Caco-2 (cell line): ENCODE measurements around the gene JPH3. TPM values are rescaled to one million over a fixed set of nuclear protein-coding genes. Genes with fewer than 3 reads are reported as not detected.

ENCODE experiments used
- BruUV-seq: library from RNA; stranded (reverse); fragments of 400-500 nt; replicated peaks from 2 replicates; lab custom pipeline; 2021; lab: Mats Ljungman, UMichigan
- CTCF ChIA-PET: fragments of 300-600 bp; sonication (Branson Sonifier 250); formaldehyde crosslinking; loops from one replicate; lab custom pipeline; 2022; ENCODE audit warnings: antibody characterized with exemption; lab: Charles Lee
- POLR2A ChIA-PET: fragments of 300-600 bp; sonication (Branson Sonifier 250); formaldehyde crosslinking; loops from one replicate; lab custom pipeline; 2022; ENCODE audit warnings: antibody characterized with exemption; lab: Charles Lee
- DNase-seq, 2 experiments: peaks; one replicate each; pipeline versions ENCODE4 v3.0.0 to v3.0.0-alpha.2; 2020 to 2022
- H3K27me3 ChIP-seq: replicated peaks from 2 replicates; pipeline ENCODE4 v1.6.0; 2011; ENCODE audit warnings: low read length; ENCODE audit not compliant: control insufficient read depth, insufficient read depth
- H3K36me3 ChIP-seq: 2 replicates; pipeline ENCODE4 v1.5.1; 2011; ENCODE audit warnings: low read length; ENCODE audit not compliant: control insufficient read depth, insufficient read depth
- H3K4me1 ChIP-seq: fragments of 250-450 bp; sonication (Bioruptor Pico); 2 replicates; pipeline ENCODE4 v1.5.1; 2020; ENCODE audit warnings: mild to moderate bottlenecking
- H3K4me3 ChIP-seq: 2 replicates; pipeline ENCODE4 v1.5.1; 2011; ENCODE audit warnings: low read depth, mild to moderate bottlenecking, control low read depth, low read length
- H3K9me3 ChIP-seq: fragments of 250-450 bp; sonication (Bioruptor Pico); 2 replicates; pipeline ENCODE4 v1.5.1; 2020; ENCODE audit warnings: mild to moderate bottlenecking, moderate library complexity
- H3K27ac Mint-ChIP-seq: one replicate; pipeline ENCODE4 v1.8.0; 2022; ENCODE audit warnings: mixed read lengths; ENCODE audit not compliant: unreplicated experiment
- H3K27me3 Mint-ChIP-seq: one replicate; pipeline ENCODE4 v1.8.0; 2022; ENCODE audit warnings: mixed read lengths; ENCODE audit not compliant: insufficient read depth, unreplicated experiment
- H3K36me3 Mint-ChIP-seq: one replicate; pipeline ENCODE4 v1.8.0; 2022; ENCODE audit warnings: mild to moderate bottlenecking, mixed read lengths; ENCODE audit not compliant: insufficient read depth, unreplicated experiment
- H3K4me1 Mint-ChIP-seq: one replicate; pipeline ENCODE4 v1.8.0; 2022; ENCODE audit warnings: low read depth, mixed read lengths; ENCODE audit not compliant: unreplicated experiment
- H3K4me3 Mint-ChIP-seq: one replicate; pipeline ENCODE4 v1.8.0; 2022; ENCODE audit warnings: mild to moderate bottlenecking, moderate library complexity, mixed read lengths; ENCODE audit not compliant: unreplicated experiment
- H3K9me3 Mint-ChIP-seq: one replicate; pipeline ENCODE4 v1.8.0; 2022; ENCODE audit warnings: mixed read lengths; ENCODE audit not compliant: unreplicated experiment
- intact Hi-C: fragments of 100-400 bp; cut with micrococcal nuclease; formaldehyde crosslinking; loops from one replicate; pipeline ENCODE4 v1.10.0; 2022; ENCODE audit not compliant: unreplicated experiment
- total RNA-seq: library from RNA; stranded (reverse); gene quantifications from 2 replicates; pipeline ENCODE4 v1.2.3, GENCODE V29; 2022
- TF ChIP-seq, protein P1 (sequence below), 2 experiments: fragments of 200-600 bp in 1 of 2; IDR thresholded peaks; 1 replicate in 1 of 2; 2 replicates in 1 of 2; pipeline versions ENCODE4 v1.5.1 to v1.8.0; 2011 to 2022; ENCODE audit warnings: antibody characterized with exemption in 1 of 2, control low read depth in 1 of 2, inconsistent platforms in 1 of 2, low read depth in 1 of 2, low read length in 1 of 2, mild to moderate bottlenecking in 1 of 2, moderate library complexity in 1 of 2; ENCODE audit not compliant: insufficient read depth in 1 of 2, severe bottlenecking in 1 of 2, unreplicated experiment in 1 of 2

The JPH3 gene
- total RNA-seq, 1 experiment from 2014 or later = 4.8 TPM

DNA sequence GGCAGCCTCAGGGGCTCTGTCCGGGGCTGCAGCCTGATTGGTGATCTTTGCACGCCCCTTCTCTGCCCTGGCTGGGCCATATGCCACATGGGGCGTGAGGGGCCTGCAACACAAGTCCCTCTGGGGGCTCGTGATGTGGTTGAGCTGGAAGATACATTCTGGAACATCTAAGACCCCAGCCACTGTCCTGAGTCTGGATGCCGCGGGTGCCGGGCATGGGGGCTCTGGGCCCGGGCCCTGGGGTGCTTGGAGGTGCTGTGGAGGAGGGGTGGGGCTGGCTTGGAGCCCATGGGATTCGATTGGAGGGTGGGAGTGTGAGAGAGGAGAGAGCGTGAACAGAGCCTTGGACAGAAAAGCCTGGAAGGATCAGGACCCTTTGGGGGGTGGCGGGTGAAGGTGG, 39.4 kb downstream of the JPH3 start:
- H3K36me3 ChIP-seq = no peaks in the 10 kb centered on the region
- TF ChIP-seq, protein P1, sequence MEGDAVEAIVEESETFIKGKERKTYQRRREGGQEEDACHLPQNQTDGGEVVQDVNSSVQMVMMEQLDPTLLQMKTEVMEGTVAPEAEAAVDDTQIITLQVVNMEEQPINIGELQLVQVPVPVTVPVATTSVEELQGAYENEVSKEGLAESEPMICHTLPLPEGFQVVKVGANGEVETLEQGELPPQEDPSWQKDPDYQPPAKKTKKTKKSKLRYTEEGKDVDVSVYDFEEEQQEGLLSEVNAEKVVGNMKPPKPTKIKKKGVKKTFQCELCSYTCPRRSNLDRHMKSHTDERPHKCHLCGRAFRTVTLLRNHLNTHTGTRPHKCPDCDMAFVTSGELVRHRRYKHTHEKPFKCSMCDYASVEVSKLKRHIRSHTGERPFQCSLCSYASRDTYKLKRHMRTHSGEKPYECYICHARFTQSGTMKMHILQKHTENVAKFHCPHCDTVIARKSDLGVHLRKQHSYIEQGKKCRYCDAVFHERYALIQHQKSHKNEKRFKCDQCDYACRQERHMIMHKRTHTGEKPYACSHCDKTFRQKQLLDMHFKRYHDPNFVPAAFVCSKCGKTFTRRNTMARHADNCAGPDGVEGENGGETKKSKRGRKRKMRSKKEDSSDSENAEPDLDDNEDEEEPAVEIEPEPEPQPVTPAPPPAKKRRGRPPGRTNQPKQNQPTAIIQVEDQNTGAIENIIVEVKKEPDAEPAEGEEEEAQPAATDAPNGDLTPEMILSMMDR (IDR thresholded peaks at IDR 0.05; ENCODE audit: insufficient read depth in 1 of 2, low read depth in 1 of 2, low read length in 1 of 2, severe bottlenecking in 1 of 2, unreplicated experiment in 1 of 2) = no peak
- ChIA-PET POLR2A (interaction anchor here (0.7 kb wide), 1 partner anchor 15 kb away, joined by 4 read pairs; no protein-coding TSS in a partner anchor), CTCF (interaction anchor here (1.5 kb wide), 1 partner anchor 71 kb away, joined by 3 read pairs; no protein-coding TSS in a partner anchor)
- no peaks in the 10 kb centered on the region for H3K27me3 ChIP-seq
- H3K27ac Mint-ChIP-seq = no peak overlapping the region
- no peak overlapping the region for H3K4me3 ChIP-seq
- DNase-seq = no peak
- H3K4me1 Mint-ChIP-seq = no peaks in the 10 kb centered on the region
- H3K4me1 ChIP-seq = no peaks in the 10 kb centered on the region
- H3K36me3 Mint-ChIP-seq = no peaks in the 10 kb centered on the region
- intact Hi-C loops = no loop called here
- peaks cover 5% of the 10 kb centered on the region; the same call in 1 of the 2 replicates for H3K9me3 ChIP-seq
- BruUV-seq = no TSS peak
- H3K9me3 Mint-ChIP-seq = no peaks in the 10 kb centered on the region
- no peak overlapping the region for H3K4me3 Mint-ChIP-seq
- H3K27me3 Mint-ChIP-seq = peaks cover 21% of the 10 kb centered on the region

DNA sequence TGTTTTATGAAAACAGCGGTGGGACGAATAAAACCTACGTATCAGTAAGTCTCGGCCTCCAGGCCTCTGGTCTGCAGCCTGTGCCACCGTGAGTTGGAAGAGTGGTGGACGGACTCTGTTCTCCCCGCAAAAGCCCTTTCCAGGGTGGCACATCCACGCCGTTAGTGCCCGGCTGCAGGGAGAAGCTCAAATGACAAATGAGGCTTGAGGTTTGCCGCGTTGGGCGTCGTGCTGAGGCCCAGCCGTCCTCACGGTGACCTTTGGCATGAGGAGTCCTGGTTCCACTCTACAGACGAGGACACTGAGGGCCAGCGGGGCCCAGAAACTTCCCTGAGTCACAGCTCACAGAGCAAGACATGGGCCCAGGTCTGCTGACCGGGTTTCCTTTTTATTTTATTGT, 40.2 kb downstream of the JPH3 start:
- BruUV-seq = no TSS peak

DNA sequence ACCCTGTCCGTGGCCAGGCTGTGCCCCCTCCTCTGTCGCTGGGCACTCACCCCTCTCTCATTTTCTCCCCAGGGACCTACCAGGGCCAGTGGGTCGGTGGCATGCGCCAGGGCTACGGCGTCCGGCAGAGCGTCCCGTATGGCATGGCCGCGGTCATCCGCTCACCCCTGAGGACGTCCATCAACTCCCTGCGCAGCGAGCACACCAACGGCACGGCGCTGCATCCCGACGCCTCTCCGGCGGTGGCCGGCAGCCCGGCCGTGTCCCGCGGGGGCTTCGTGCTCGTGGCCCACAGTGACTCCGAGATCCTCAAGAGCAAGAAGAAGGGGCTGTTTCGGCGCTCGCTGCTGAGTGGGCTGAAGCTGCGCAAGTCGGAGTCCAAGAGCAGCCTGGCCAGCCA, 41.9 kb downstream of the JPH3 start:
- no TSS peak for BruUV-seq
- ChIA-PET POLR2A (no interaction called here), CTCF (no interaction called here)
- no peaks in the 10 kb centered on the region for H3K9me3 Mint-ChIP-seq
- TF ChIP-seq, protein P1 (IDR thresholded peaks at IDR 0.05; ENCODE audit: insufficient read depth in 1 of 2, low read depth in 1 of 2, low read length in 1 of 2, severe bottlenecking in 1 of 2, unreplicated experiment in 1 of 2) = no peak
- peaks cover 22% of the 10 kb centered on the region for H3K27me3 Mint-ChIP-seq
- intact Hi-C loops = no loop called here
- no peak overlapping the region for H3K4me3 Mint-ChIP-seq
- no peaks in the 10 kb centered on the region for H3K36me3 Mint-ChIP-seq
- Histone ChIP-seq H3K4me1 (no peaks in the 10 kb centered on the region), H3K27me3 (no peaks in the 10 kb centered on the region), H3K4me3 (no peak overlapping the region), H3K9me3 (peaks cover 5% of the 10 kb centered on the region; the same call in 1 of the 2 replicates), H3K36me3 (no peaks in the 10 kb centered on the region)
- no peak for DNase-seq
- no peak overlapping the region for H3K27ac Mint-ChIP-seq
- peaks cover 6% of the 10 kb centered on the region for H3K4me1 Mint-ChIP-seq

More for the DNA sequence above, 40.2 kb downstream of the JPH3 start:
- Histone ChIP-seq H3K9me3 (peaks cover 5% of the 10 kb centered on the region; the same call in 1 of the 2 replicates), H3K36me3 (no peaks in the 10 kb centered on the region), H3K27me3 (no peaks in the 10 kb centered on the region), H3K4me1 (no peaks in the 10 kb centered on the region), H3K4me3 (no peak overlapping the region)
- ChIA-PET CTCF (interaction anchor here (1.5 kb wide), 1 partner anchor 71 kb away, joined by 3 read pairs; no protein-coding TSS in a partner anchor), POLR2A (interaction anchor here (0.7 kb wide), 1 partner anchor 16 kb away, joined by 4 read pairs; no protein-coding TSS in a partner anchor)
- no peak for DNase-seq
- Mint-ChIP-seq H3K4me1 (no peaks in the 10 kb centered on the region), H3K27ac (no peak overlapping the region), H3K9me3 (no peaks in the 10 kb centered on the region), H3K36me3 (no peaks in the 10 kb centered on the region), H3K27me3 (peaks cover 18% of the 10 kb centered on the region), H3K4me3 (no peak overlapping the region)
- TF ChIP-seq, protein P1 (IDR thresholded peaks at IDR 0.05; ENCODE audit: insufficient read depth in 1 of 2, low read depth in 1 of 2, low read length in 1 of 2, severe bottlenecking in 1 of 2, unreplicated experiment in 1 of 2) = no peak
- intact Hi-C loops = no loop called here
